HG03460 (cell line): Measurements from ENCODE around the gene RALGAPB.

Experiments used
- ATAC-seq: cut with Tn5 transposase; IDR thresholded peaks from one replicate; pipeline ENCODE4 v1.9.1; 2021; ENCODE audit not compliant: unreplicated experiment

Gene RALGAPB

DNA sequence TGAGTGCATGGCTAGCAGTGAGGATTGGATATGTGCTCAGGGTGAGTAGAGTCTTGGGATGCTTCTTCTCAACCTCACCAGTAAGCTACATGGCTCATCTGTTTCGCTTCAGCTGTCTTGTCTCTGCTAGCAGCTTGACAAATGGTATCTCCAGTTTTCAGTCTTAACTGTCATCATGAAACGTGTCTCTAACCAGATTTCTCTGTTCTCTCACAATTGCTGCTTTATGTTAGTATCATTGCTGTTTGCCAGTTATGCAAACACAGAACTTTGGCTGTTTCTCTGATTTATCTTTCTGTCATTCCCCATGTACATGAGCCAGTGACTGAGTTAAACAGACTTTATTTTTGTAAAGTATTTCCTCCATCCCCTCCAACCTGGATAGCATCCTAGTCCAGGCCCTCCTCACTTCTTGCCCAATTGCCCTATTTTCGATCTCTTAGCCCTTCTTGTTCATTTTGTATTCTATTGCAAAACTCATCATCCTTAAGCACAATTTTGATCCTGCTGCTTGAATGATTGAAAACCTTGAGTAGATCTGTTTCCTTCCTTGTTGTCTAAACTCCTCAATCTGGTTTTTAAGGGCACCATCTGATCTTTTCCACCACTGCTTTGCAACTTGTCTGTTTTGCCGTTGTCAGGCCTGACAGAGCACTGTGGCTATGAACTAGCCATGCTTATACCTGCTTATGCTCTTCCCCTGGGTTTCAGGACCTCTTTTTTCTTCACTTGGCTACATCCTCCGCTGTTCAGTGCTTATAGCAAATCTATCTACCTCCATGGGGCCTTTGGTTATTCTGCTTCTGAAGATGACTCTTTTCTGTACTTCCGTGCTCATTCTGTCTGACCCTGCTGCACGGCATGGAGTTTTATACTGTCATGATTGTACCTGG, 70.6 kb downstream of the RALGAPB start:
- ATAC-seq = no peak

DNA sequence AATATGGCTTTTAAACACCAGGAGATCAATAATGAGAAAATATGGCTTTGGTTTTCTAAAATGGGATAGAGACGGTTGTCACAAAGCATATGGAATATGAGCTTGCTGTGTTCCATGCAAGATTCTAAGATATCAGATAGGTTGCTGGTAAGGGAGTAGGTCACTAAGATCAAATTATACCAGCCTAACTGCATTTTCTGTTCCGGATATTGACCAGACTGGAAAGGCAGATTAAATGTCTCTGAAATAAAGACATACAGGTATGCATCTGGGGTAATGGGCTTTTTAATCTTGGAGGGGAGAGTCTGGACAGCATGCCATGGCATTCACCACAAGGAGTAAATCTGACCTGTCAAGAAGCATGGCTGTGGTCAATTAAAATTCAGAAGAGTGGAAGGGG, 73.1 kb downstream of the RALGAPB start:
- ATAC-seq = no peak

DNA sequence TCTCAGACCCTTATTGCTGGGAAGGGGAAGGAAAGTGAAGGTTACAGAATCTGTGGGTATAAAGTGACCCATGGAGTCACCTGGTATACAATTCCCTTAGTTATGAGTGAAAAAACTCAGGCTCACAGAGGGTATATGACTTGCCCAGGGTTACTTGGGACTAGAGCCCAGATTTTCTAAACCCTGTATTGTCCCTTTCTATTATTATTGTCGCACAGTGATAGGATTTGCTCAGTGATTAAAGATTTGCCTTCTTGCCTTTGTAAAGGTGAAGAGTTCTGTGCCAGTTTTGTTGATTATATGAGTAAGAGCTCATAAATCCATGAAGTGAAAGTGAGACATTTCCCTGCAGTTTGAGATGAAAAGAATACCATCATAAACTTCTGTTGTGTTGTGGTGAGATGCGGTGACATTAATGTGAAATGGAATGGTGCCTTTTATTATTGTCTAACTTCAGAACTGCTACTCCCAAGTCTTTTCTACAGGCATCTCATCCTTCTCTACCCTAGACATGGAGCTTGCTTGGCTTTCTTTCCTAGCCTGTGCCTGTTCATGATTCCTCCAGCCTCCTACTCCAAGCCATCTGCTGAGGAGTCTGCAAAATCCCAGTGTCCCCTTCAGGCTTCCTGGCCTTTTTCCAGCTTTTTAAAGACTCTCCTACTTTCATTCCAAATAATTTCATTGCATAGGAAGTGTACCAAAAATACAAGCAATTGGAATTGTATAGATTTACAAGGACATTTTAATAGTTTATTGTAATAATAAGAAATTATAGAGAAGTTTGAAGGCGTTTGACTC, 74.8 kb downstream of the RALGAPB start:
- ATAC-seq = no peak

DNA sequence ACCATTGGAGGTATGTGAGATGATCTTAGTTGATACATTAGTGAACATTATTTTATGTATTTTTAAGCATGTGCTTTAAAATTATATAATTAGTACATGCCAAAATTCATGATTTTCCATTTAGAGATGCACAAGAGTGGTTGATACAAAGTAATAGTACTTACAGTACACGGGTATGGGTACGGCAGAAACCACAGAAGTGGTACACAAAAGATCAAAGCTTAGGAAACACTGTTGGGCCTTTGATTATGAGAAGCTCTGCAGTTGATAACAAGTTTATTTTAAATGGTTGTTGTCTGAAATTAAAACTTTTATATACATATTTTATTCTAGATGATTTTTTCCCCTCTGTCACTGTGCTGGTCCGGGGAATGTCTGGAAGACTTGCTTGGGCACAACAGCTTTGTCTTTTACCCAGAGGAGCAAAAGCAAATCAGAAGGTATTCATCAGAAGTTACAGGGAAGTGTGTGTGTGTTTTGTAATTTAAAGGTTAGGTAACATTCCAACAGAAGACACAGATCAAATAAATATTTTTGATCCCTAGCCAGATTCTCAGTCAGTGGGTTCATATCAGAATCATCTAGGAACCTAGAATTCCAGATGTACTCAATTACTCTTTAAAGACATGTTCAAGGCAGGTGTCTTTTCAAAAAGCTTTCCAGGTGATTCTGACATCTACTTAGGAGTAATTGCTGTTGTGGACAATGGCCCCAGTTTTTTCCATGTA, 75.9 kb downstream of the RALGAPB start:
- ATAC-seq = no peak

DNA sequence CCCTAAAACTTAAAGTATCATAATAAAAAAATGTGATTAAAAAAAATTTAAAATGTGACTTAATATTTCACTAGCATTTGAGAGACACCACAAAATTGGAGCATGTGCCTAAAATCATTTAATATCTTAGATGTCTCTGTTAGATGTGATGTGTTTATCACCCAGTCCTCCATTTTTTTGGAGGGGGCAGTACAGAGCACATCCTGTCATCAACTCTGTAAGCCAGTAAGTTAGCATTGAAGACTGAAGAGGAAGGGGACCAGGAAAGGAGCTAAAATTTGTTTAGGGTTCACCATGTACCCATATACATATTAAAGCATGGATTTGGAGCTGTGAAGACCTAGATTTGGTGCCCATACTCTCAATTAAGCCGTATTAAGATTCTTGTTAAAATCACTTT, 77.6 kb downstream of the RALGAPB start:
- no peak for ATAC-seq

DNA sequence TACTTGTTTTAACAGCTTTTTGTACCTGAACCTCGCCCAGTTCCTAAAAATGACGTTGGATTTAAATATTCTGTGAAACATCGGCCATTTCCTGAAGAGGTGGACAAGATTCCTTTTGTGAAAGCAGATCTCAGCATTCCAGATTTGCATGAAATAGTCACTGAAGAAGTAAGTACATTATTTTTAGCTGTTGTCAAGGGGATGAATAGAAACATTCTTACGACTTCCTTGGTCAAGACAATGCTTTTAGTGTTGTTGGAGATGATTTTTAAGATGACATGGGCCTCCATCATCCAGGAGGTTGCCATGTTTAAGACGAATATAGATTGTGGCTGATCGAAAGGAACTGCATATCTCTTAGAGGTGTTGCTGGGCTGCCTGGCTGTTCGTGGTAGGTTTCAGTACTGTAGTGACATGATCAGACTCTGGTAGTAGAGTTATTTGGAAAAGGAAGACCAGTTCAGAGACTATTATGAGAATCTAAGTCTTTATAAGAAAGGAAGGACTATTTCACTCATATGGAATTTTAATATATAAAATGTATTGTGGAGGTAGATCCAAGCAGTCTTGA, 78.5 kb downstream of the RALGAPB start:
- no peak for ATAC-seq

DNA sequence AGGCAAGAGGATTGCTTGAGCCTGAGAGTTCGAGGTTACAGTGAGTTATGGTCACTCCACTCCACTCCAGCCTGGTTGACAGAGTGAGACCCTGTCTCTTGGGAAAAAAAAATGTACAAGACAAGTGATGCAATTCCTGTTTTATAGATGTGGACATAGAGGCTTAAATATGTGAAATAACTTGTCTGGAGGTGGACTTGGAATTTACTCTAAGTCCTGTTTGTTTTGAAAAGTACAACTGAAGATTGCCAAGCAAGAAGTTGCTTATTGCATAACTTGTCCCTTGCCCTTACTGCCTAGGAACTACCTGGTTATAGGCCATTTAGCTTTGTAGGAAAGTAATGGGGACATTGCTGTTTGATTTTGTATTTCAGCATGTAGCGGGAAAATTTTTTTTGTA, 82.3 kb downstream of the RALGAPB start:
- ATAC-seq = no peak

DNA sequence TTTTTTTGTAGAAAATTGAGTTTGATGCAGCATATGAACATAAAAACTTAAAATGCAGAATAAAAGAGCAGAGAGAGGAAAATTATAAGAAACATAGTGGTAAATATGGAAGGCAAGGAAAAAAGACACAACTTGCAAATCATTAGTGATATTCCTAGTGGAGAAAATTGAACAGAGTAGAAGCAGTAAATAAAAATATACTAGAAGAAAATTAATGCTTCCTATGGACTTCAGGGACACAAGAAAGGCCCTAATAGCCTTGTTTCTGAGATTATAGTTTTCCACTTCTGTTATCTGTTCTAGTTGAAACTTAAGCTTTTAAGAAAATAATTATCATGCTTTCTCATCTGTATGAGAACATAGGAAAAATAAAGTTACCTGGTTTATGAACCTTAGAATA, 82.8 kb downstream of the RALGAPB start:
- no peak for ATAC-seq

DNA sequence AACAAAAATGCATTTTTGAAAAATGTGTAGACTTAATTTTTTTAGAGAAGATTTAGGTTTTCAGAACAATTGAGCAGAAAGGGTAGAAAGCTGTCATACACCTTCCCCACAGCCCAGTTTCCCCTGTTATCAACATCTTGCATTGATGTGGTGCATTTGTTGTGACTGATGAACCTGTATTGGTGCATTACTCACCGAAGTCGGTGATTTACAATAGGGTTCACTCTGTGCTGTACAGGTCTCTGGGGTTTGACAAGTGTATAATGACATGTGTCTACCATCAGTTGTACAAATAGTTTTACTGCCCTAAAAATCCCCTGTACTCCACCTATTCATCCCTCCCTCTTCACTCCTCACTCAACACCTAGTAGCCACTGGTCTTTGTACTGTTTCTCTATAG, 84.5 kb downstream of the RALGAPB start:
- no peak for ATAC-seq

DNA sequence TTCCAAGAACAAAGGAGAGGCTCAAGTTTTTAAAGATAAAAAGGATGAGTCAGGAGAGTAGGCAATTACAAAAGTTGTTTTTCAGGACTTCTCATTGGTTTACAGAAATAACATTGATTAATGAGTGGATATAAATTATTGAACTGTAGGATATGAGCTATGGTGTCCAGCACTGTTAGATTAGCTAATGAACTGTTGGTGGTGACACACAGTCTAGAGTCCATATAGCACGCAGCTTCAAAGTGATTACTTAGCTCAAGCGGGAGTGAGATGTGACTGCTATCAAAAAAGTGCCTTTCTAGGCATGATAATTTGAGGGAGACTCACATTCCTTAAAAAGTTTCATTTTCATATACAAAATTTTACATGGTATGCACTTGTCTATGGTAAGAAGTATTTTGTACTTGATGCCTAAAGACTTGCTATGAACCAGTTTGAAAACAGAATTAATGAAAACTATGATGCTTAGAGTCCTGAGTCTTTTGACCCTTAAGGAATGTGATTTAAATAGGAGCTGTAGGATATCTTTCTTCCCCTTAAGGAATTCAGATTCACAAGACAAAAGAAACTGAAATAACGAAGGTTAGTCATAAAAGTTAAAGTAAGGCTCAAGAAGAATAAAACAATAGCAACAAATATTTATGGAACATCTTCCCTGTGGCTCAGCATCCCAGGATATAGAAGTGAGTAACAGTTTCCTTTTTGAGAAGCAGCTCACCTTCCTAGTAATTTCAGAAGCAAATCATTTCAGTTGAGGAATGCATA, 86.1 kb downstream of the RALGAPB start:
- ATAC-seq = no peak

DNA sequence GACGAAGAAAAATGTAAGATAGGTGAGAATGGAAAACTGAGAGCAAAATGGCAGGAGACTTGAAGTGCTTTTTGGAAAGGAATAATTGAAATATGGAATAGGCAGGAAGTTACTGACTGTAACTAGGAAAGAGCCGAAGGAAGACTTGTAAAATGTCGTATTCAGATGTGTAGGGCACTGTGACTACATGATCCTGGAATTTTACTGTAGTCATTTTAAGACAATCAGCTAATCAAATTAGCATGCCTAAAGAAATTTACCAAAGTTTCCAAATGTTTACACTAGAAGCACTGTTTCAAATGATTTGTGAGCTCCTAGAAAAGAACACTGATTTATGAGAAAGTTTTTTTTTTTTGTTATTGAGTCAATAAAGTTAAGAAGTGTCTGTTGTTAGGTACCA, 87.1 kb downstream of the RALGAPB start:
- no peak for ATAC-seq

DNA sequence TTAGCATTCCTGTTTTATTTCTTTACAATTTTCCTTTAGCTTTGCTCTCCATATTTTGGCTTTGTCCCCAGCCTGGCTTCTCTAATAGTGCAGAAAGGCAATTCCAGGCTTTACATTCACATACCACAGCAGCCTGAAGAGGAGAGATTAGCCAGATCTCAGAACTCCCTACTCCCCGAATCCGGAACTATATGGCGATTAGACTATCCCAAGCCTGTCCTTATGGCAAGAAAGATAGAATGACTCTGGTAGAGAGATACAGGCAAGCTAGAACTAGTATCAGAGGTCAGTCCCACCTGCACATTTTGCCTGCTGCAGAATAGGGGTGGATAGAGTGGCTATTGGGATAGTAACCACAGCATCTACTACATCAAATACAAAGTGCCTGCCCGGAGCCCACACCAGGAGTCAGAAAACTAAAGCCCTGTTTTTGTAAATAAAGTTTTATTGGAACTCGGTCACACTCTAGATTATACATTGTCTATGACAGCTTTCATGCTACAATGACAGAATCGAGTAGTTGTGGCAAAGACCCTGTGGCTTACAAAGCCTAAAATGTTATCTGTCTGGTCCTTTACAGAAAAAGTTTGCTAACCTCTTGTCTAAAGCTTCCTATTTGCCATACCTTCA, 91.3 kb downstream of the RALGAPB start:
- no peak for ATAC-seq

DNA sequence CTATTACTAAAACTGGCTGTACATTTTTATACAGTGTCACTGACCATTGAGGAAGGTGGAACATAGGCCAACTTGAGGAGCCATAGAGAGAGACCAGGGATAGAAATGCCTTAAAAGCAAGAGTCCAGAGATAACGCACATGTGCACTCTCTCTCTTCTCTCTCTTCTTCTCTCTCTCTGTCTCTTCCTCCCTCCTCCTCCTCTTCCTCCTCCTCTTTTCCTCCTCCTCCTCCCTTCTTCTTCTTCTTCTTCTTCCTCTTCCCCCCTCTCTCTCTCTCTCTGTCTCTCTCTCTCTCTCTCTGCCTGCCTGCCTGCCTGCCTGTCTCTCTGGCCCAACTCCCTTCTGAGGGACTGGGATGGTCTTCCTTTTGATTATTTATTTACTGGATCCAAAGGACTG, 92.0 kb downstream of the RALGAPB start:
- ATAC-seq = no peak

DNA sequence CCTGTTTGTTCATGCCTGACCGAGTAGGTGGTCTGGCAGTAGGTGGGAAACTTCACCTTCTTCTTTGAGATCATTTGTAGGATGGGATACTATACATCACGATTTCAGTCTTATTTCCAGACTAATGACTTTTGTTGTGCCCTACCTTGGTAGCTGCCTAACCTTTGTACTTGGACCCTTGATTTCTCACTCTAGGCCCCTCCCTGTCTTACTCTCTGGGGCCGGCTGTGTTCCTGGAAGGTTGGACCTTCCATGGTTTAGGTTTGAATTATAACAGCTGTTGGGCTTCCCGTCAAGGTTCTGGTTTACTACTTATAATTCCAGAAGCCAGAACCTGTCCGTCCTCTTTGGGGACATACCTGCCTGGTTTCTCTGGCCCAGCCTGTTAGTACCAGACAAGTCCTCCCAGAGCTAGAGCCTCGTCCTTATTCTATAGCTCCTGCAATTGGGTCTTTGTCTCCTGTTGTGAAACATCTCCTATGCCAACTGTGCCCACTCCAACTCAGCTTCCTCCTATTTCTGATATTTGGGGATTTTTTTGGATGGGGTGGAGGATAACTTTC, 93.5 kb downstream of the RALGAPB start:
- ATAC-seq = no peak

DNA sequence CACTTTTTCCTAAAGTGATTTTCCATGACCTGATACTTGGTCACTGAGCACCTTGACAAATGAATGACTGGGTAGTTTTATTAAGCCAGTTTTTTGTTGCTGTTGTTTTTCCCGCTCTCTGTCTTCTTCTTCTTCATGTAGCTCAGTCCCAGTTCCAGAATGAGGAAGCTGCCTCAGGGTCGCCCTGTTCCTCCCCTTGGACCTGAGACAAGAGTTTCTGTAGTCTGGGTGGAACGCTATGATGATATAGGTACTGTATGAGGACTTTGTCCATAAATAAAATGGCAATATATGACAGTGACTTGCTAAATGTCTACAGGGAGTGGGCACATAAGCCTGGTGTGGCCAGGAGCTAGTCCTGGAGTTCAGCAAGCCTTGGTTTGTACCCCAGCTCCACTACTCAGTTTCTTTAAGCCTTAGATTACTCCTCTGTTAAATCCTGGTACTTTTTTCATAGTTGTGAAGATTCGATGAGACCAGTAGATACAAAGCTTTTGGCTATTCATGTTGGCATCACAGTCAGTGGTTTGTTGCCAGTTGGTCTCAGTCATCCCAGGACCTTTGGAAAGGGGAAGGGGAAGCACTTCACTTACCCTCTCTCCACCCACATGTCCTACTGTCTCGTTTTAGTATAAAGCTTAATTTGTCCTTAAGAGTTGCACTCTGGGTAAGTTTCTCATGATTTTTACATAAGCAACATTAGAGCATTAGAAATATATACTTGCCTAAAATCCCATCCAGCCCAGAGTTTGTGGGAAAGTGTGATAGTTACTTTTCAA, 97.3 kb downstream of the RALGAPB start:
- ATAC-seq = no peak

DNA sequence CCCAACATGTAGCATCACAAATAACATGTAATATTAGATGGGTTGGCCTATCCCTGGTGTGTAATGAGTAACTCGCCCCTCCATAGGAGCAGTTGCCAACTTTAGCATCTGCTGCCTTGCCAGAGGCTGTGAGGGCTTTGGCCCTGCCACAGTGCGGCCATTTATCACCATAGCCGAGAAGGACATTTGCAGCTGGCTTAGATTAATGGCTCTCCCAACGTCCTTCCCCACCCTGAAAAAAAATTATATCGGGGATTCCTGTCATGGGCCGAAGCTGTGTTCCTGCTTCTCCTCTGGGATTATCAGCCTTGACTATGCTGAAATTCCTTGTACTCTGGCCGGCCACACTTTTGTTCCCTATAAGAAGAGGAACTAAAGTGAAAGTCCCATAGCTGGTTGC, 100.8 kb downstream of the RALGAPB start:
- ATAC-seq = no peak

DNA sequence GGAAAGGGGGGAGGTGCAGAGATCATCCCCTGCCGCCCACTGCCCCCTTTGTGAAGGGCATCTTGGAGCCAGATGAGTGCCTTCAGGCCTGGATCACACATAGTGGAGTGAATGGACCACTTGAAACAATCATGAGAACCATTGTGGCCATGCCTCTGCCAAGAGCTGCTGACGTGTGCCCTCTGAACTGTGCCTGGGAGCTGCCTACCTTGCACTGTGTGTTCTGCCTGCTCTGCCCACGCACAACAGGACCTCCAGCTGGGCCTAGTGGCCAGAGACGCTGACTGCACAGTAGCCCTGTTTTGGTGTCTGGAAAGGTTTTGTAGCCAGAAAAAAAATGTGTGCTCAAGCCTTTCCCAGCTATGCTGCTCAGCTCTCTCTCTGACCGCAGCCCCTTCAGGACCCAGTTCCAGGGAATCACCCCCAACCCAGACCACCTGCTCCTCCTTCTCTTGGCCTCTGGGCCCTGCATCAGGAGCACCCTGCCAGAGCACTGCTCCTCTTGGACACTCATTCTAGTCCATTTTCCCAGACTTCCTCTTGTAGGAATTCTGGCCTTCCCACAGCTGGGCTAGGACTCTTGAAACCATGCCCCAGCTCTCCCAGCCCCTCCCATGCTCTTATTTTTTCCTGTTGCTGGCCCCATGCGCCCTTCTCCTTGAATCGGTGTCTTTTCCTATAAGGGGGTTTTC, 106.7 kb downstream of the RALGAPB start:
- no peak for ATAC-seq

DNA sequence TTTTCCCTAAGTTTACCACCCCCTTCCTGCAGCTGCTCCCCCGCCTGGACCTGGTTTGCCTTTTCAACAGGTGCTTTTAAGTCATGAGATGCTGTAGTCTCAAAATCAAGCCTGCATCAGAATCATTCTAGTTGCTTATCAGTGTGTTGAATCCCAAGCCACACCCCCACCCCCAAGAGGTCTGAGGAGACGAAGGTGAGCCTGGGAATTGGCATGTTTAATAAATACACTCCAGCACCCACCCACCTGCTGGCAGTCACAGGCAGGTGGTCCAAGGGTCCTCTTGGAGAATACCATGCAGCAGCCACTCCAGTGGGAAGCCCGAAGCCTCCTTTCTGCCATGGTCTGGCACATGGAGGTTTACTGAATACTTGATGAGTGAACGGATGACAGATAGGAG, 107.3 kb downstream of the RALGAPB start:
- ATAC-seq = no peak
